GM12878 (cell line): ENCODE measurements around the gene RYK. TPM values are rescaled to one million over a fixed set of nuclear protein-coding genes. Genes with fewer than 3 reads are reported as not detected.

Experiments used
- E2F8 ChIP-seq: fragments of 450-650 bp; IDR thresholded peaks from 2 replicates; pipeline ENCODE4 v1.6.1; 2018; ENCODE audit warnings: mild to moderate bottlenecking, low read depth, moderate library complexity; ENCODE audit not compliant: partially characterized antibody
- FOXK2 ChIP-seq: fragments of 450-650 bp; IDR thresholded peaks from 2 replicates; pipeline ENCODE4 v1.6.1; 2017; ENCODE audit warnings: mild to moderate bottlenecking, moderate library complexity
- IRF3 ChIP-seq: fragments of 450-650 bp; IDR thresholded peaks from 2 replicates; pipeline ENCODE4 v1.6.1; 2014; ENCODE audit warnings: mild to moderate bottlenecking
- POU2F2 ChIP-seq: IDR thresholded peaks from 3 replicates; pipeline ENCODE4 v1.6.1; 2011; ENCODE audit warnings: low read depth, mild to moderate bottlenecking, low read length, borderline replicate concordance
- RBBP5 ChIP-seq: fragments of 200-600 bp; sonication (generic); conservative IDR thresholded peaks from 2 replicates; pipeline ENCODE4 v1.6.1; 2016
- STAT1 ChIP-seq: fragments of 450-650 bp; conservative IDR thresholded peaks from 2 replicates; pipeline ENCODE4 v1.6.1; 2014; ENCODE audit warnings: antibody characterized with exemption, mild to moderate bottlenecking
- WRNIP1 ChIP-seq: IDR thresholded peaks from 2 replicates; pipeline ENCODE4 v1.6.1; 2011; ENCODE audit warnings: low read depth, low read length, improper control_type of control experiment, borderline replicate concordance
- ZNF274 ChIP-seq: IDR thresholded peaks from one replicate; pipeline ENCODE4 v1.8.0; 2011; ENCODE audit not compliant: insufficient read length, insufficient read depth
- polyA plus RNA-seq, 11 experiments: library from polyadenylated mRNA; depleted of rRNA in 4 of 11; unstranded in 6 of 11; stranded (reverse) in 5 of 11; fragments of >200 nt; fragmentation: Nextera tagmentation in 4 of 11; fragmentation: Illumina TruSeq in 1 of 11; extraction: Ambion mirVana in 4 of 11; extraction: Trizol in 1 of 11; gene quantifications; 1 replicate in 1 of 11; 2 replicates in 10 of 11; pipeline versions ENCODE4 v1.2.1 to v1.2.3, GENCODE V29; 2011 to 2016; ENCODE audit warnings: inconsistent platforms in 2 of 11, missing spikeins in 2 of 11, low read depth in 1 of 11
- total RNA-seq, 4 experiments: library from RNA; depleted of rRNA in 3 of 4; stranded (reverse); fragments of >200 nt in 3 of 4; fragmentation: Illumina TruSeq in 1 of 4; extraction: Trizol in 1 of 4; gene quantifications; 2 replicates each; pipeline versions ENCODE4 v1.2.1 to v1.2.3, GENCODE V29; 2013 to 2021
- TF ChIP-seq, protein P1 (sequence below), 3 experiments: IDR thresholded peaks in 2 of 3; conservative IDR thresholded peaks in 1 of 3; 2 replicates each; pipeline ENCODE4 v1.5.1; 2011; ENCODE audit warnings: low read depth in 3 of 3, low read length in 3 of 3, mild to moderate bottlenecking in 3 of 3, control low read depth in 2 of 3, moderate library complexity in 2 of 3, inconsistent platforms in 1 of 3, mixed read lengths in 1 of 3; ENCODE audit not compliant: control insufficient read depth in 2 of 3, insufficient read depth in 1 of 3; ENCODE audit errors: extremely low read depth in 1 of 3

RYK gene
- total and polyA plus RNA-seq, 10 of the 15 experiments (the other 5 are each of a cell fraction or from before 2014, with no cell fraction given) = 2.0 to 25.1 (median 11.1) TPM

DNA sequence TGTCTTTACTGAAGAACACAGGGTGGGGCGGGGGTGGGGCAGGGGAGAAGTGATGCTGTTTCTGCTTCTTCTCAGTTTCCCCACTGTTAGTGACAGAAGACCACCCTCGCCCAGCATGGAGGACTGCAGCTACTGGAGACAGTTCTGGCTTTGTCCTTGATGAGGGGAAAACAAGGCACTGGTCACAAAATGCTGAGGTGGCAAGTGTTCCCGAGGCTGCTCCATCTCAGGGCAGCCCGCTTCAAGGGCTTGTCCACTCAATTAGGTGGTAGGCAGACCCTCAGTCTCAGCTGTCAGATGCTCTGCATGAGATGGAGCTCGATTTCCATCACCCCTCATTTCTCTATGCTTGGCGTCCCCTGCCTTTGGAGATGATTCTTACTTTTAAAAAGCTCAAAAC lies 33.8 kb upstream of the RYK start (continued):
- no peak for TF ChIP-seq STAT1
- no peak for TF ChIP-seq RBBP5
- no peak for TF ChIP-seq WRNIP1
- TF ChIP-seq IRF3 = no peak
- no peak for TF ChIP-seq ZNF274
- no peak for TF ChIP-seq E2F8
- no peak for TF ChIP-seq POU2F2
- no peak for TF ChIP-seq FOXK2
- TF ChIP-seq, protein P1, sequence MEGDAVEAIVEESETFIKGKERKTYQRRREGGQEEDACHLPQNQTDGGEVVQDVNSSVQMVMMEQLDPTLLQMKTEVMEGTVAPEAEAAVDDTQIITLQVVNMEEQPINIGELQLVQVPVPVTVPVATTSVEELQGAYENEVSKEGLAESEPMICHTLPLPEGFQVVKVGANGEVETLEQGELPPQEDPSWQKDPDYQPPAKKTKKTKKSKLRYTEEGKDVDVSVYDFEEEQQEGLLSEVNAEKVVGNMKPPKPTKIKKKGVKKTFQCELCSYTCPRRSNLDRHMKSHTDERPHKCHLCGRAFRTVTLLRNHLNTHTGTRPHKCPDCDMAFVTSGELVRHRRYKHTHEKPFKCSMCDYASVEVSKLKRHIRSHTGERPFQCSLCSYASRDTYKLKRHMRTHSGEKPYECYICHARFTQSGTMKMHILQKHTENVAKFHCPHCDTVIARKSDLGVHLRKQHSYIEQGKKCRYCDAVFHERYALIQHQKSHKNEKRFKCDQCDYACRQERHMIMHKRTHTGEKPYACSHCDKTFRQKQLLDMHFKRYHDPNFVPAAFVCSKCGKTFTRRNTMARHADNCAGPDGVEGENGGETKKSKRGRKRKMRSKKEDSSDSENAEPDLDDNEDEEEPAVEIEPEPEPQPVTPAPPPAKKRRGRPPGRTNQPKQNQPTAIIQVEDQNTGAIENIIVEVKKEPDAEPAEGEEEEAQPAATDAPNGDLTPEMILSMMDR (IDR thresholded peaks at IDR 0.05 in 2 of 3, conservative IDR thresholded peaks at IDR 0.05 in 1 of 3; ENCODE audit: control insufficient read depth in 2 of 3, extremely low read depth in 1 of 3, insufficient read depth in 1 of 3, low read depth in 3 of 3, low read length in 3 of 3) = no peak
- TF ChIP-seq, all 136 proteins: peak for 0
